GM18870 (cell line): Measurements from ENCODE around the gene ART3.

Experiments used
- ATAC-seq: cut with Tn5 transposase; IDR thresholded peaks from one replicate; pipeline ENCODE4 v1.9.1; 2021; ENCODE audit warnings: moderate library complexity; ENCODE audit not compliant: unreplicated experiment

ART3 gene

DNA sequence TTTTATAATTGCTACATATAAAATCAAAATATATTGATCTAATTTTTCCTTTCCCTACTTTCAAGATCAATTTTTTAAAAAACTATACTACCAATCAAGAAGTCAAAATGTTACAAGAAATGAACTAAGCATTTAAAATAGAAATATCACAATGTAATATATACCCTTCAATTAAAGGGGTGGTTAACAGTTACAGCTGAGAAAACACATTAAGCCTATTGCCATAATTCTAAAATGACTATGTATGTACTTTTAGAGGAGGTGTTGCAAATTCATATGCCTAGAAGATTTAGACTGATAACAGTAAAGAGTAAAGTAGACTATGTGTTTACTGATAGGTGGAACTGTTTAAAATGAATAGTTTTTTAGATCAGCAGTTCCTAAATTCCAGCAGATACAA, 70.0 kb downstream of the ART3 start:
- ATAC-seq, result no peak

DNA sequence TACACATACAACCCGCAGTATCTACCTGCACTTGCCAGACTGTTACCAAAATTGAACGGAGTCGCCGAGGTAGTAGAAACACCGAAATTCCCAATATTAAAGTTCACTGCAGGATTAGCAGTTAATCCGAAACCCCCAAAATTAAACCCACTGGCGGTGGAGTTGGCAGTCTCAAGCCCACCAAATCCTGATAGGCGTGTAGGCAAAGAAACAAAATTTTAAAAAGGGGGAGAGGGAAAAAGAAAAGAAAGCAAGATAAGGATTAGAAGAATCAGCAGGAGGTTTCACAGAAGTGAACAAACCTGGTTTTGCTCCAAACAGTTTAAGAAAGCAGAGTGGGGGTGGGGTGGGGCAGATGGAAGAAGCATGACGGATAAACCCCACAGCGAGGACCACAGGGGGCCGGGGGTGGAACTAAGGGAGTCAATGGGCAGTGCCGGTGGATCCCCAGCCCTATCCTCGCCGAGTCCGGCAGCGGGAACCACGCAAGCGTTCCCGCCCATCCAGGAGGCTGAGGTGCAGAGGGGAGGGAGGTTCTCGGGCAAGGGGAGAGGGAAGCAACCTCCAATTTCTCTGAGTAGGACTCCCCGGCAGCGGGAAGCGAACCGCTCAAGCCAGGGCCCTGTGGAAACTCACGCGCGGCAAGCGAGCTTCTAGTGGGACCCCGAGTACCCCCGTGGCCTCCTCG, 73.1 kb downstream of the ART3 start:
- ATAC-seq, result peak; percentile 12

DNA sequence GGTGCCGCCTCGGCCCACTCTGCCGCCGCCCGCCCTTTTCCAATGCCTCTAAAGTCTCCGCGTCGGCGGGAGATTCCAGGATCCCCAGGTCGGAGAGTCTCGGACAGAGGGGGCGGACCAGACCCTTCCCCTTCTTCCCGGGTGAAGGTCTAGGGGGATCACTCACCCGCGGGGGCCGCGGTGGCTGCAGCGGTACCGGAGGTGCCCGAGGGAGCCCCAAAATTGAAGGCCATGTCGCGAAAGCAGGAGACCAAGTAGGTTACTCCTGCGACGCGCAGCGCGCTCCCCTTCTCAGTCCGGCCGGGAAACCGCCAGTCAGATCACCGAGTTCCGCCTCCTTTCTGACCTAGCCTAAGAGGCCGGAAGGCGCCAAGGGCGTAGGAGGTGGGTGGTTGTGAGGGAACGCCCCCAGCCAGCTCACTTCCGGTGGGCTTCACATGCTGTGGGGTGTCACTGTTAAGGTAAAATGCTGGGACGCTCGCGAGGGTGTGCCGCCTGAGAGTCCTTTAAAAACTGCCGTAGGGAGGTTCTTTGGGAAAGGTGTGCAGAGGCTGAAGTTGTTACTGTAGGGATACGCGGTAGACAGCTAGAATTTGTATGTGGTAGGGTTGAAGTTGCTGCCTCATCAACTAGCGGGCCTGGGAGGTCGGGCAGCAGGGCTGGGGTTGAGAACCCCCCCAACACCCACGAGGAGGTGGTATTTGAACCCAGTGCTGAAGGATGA, 73.8 kb downstream of the ART3 start, which contains the start of gene NUP54:
Gene NUP54 (minus strand): TSS at position 256 of the 724 bp plus-strand sequence. CDS start 23 bp downstream, at position 233.
- ATAC-seq, result peak; percentile 97

- ATAC-seq, result no peak
Measured at GRCh38 chr4:76153356-76153755, 78.8 kb downstream of the ART3 start.

DNA sequence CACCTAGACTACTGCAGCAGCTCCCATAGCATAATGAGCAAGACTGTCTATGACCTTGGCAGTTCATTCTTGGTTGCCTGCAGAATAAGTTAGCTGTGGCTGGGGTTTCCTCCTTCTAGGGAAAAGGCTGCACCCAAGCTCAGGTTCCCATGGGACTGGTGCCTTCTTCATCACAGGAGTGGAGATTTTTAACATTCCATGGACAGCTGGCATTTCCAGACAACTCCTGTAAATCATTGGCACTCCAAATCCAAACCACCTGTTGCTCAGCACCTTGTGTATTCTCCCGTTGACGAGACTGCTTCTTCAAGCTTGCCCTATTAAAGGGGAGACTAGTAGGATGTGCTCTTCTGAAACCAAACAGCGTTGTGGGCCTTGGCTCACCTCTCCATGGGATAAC, 81.5 kb downstream of the ART3 start:
- ATAC-seq, result no peak

DNA sequence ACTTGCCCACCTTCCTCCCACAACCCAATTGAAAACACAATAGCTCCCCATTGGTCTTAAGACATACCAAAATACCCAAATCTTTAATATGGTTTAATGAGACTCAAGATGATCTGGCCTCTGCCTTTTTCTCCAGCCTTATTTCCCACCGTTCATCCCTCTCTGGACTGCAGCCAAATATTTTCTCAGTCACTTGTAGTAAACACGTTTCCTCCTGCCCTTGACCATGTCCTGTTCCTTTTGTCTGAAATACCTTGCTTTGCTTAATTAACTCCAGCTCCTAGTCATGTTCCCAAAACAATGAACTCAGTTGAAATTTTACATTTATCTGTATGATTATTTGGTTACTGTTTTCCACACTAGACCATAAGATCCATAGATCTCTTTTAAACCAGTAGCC, 82.1 kb downstream of the ART3 start:
- ATAC-seq, result no peak

GRCh38 chr4:76160355-76160754, 85.8 kb downstream of the ART3 start:
- ATAC-seq, result no peak
